ENCODE measurements around the gene MAP6. TPM values are rescaled to one million over a fixed set of nuclear protein-coding genes. Genes with fewer than 3 reads are reported as not detected.
A peak's percentile ranks its signal among the peaks of the same experiment; 100 is the strongest.

The MAP6 gene
- total and polyA plus RNA-seq, 9 of the 15 experiments (the other 6 are each of a cell fraction or from before 2014, with no cell fraction given) = not detected

GRCh38 chr11:75558939-75559843, 109.6 kb downstream of the MAP6 start (continued):
- TF ChIP-seq SRSF9 (IDR thresholded peaks at IDR 0.05; ENCODE audit: borderline replicate concordance, low read depth, low read length) (no peak), ZC3H4 (CRISPR knock-in tag; IDR thresholded peaks at IDR 0.05; ENCODE audit: borderline replicate concordance) (no peak), ZNF316 (IDR thresholded peaks at IDR 0.05) (peak; percentile 99), ELF4 (CRISPR knock-in tag; IDR thresholded peaks at IDR 0.05) (no peak), TFE3 (CRISPR knock-in tag; IDR thresholded peaks at IDR 0.05) (no peak), ARNT (IDR thresholded peaks at IDR 0.05) (peak in 1 of 2 experiments; percentile 76; a peak in 1 of 4 replicates), ZBTB33 (CRISPR knock-in tag; IDR thresholded peaks at IDR 0.05) (0 out of 2 replicates have a peak, but pooled peaks have one; percentile 22), C11orf30 (IDR thresholded peaks at IDR 0.05; ENCODE audit: low read depth) (peak; percentile 95), MBD2 (IDR thresholded peaks at IDR 0.05; ENCODE audit: borderline replicate concordance, low read depth) (no peak), MEIS2 (IDR thresholded peaks at IDR 0.05; ENCODE audit: partially characterized antibody) (peak; percentile 35), KDM4B (IDR thresholded peaks at IDR 0.05; ENCODE audit: borderline replicate concordance in 2 of 2, low read depth in 1 of 2) (no peak), NR2C1 (IDR thresholded peaks at IDR 0.05) (no peak), NR2C1 (tag; IDR thresholded peaks at IDR 0.05) (peak; percentile 28; the same call in 1 of the 2 replicates), KAT2B (IDR thresholded peaks at IDR 0.05; ENCODE audit: low read depth, low read length) (no peak), TCF7 (IDR thresholded peaks at IDR 0.05; ENCODE audit: borderline replicate concordance) (no peak), ZNF395 (CRISPR knock-in tag; IDR thresholded peaks at IDR 0.05) (peak; percentile 70; the same call in 1 of the 2 replicates), ZSCAN29 (IDR thresholded peaks at IDR 0.05) (no peak), NCOR1 (IDR thresholded peaks at IDR 0.05) (peak; percentile 37; the same call in 1 of the 2 replicates), RHOXF2B (CRISPR knock-in tag; conservative IDR thresholded peaks at IDR 0.05) (no peak), CREB3 (tag; conservative IDR thresholded peaks at IDR 0.05; ENCODE audit: low read depth) (no peak), CC2D1A (IDR thresholded peaks at IDR 0.05) (peak; percentile 56; the same call in 1 of the 2 replicates), NR3C1 (CRISPR knock-in tag; IDR thresholded peaks at IDR 0.05) (no peak), SNRNP70 (optimal IDR thresholded peaks at IDR 0.05; ENCODE audit: low read depth, low read length) (no peak)

Measured in K562 (cell line).